Endodermal cell (in vitro differentiated cells): ENCODE data around the gene MDH2. TPM values are rescaled to one million over a fixed set of nuclear protein-coding genes. Genes with fewer than 3 reads are reported as not detected.

ENCODE experiments used
- DNase-seq: peaks from one replicate; pipeline ENCODE4 v3.0.0-alpha.2; 2017
- H3K27ac ChIP-seq: 2 replicates; pipeline ENCODE4 v1.5.1; 2013; ENCODE audit warnings: mild to moderate bottlenecking, low read depth, low read length, moderate library complexity
- H3K27me3 ChIP-seq: 2 replicates; pipeline ENCODE4 v1.6.1; 2013; ENCODE audit warnings: mild to moderate bottlenecking, low read length, moderate library complexity; ENCODE audit not compliant: insufficient read depth, control insufficient read depth, poor library complexity, severe bottlenecking
- H3K36me3 ChIP-seq: 2 replicates; pipeline ENCODE4 v1.7.0; 2013; ENCODE audit warnings: mild to moderate bottlenecking, low read length, moderate library complexity; ENCODE audit not compliant: control insufficient read depth, insufficient read depth
- H3K4me1 ChIP-seq: one replicate; pipeline ENCODE4 v1.7.0; 2013; ENCODE audit warnings: low read length; ENCODE audit not compliant: control insufficient read depth, insufficient read depth
- H3K4me3 ChIP-seq: 2 replicates; pipeline ENCODE4 v1.5.1; 2013; ENCODE audit warnings: mild to moderate bottlenecking, low read length, moderate library complexity
- H3K9ac ChIP-seq: 2 replicates; pipeline ENCODE4 v1.6.1; 2013; ENCODE audit warnings: mild to moderate bottlenecking, low read length, moderate library complexity; ENCODE audit not compliant: poor library complexity, severe bottlenecking; ENCODE audit errors: extremely low read depth
- H3K9me3 ChIP-seq: 2 replicates; pipeline ENCODE4 v1.6.1; 2013; ENCODE audit warnings: mild to moderate bottlenecking, low read length, moderate library complexity; ENCODE audit not compliant: control insufficient read depth
- H3K27ac Mint-ChIP-seq: 2 replicates; pipeline ENCODE4 v1.8.0; 2020; ENCODE audit warnings: mixed read lengths
- H3K27me3 Mint-ChIP-seq: 2 replicates; pipeline ENCODE4 v1.8.0; 2021; ENCODE audit warnings: mild to moderate bottlenecking, mixed read lengths; ENCODE audit not compliant: insufficient read depth
- H3K36me3 Mint-ChIP-seq: 2 replicates; pipeline ENCODE4 v1.8.0; 2020; ENCODE audit warnings: low read depth, mixed read lengths
- H3K4me1 Mint-ChIP-seq: 2 replicates; pipeline ENCODE4 v1.8.0; 2020; ENCODE audit warnings: mixed read lengths
- H3K4me3 Mint-ChIP-seq: 2 replicates; pipeline ENCODE4 v1.8.0; 2020; ENCODE audit warnings: mild to moderate bottlenecking, moderate library complexity, mixed read lengths
- H3K9me3 Mint-ChIP-seq: 2 replicates; pipeline ENCODE4 v1.8.0; 2020; ENCODE audit warnings: mild to moderate bottlenecking, mixed read lengths
- CTCF ChIP-seq: fragments of 200-600 bp; sonication (generic); conservative IDR thresholded peaks from 2 replicates; pipeline ENCODE4 v1.5.0; 2021; ENCODE audit warnings: antibody characterized with exemption, mild to moderate bottlenecking
- WGBS, 2 experiments: methylation state at CpG; one replicate each; pipeline versions ENCODE4 v1.1.5 to v1.1.7; 2013; ENCODE audit warnings: missing lambda C conversion rate in 2 of 2, mixed read lengths in 1 of 2; ENCODE audit not compliant: insufficient coverage in 1 of 2, insufficient read length in 1 of 2; 5-methylcytosine and 5-hydroxymethylcytosine counted together
- total RNA-seq, 2 donors: library from RNA; stranded (reverse); fragmentation: NEBNext Ultra II Directional in 1 of 2; extraction: Animal tissue kit (Norgen Biotek cat#: 25700) in 1 of 2; gene quantifications; 2 replicates in 1 of 2; 3 replicates in 1 of 2; pipeline ENCODE4 v1.2.1, GENCODE V29; 2021

MDH2 gene
- total RNA-seq, 2 donors from 2014 or later, result 211 to 253 TPM

- H3K4me1 ChIP-seq, result no peaks in the 10 kb centered on the region
- TF ChIP-seq CTCF, result peak; percentile 73
- no peaks in the 10 kb centered on the region for H3K9me3 ChIP-seq
- 67 to 72% methylated on average over 3 to 8 of the region's 8 CpGs for WGBS, 2 experiments
- H3K4me3 ChIP-seq, result no peak overlapping the region
- no peaks in the 10 kb centered on the region for H3K4me1 Mint-ChIP-seq
- H3K9ac ChIP-seq, result no peak overlapping the region
- H3K36me3 Mint-ChIP-seq, result peaks cover 31% of the 10 kb centered on the region
- no peak overlapping the region for H3K27ac ChIP-seq
- H3K27ac Mint-ChIP-seq, result peak overlapping the region; percentile 44
- DNase-seq, result peak; percentile 83
- H3K9me3 Mint-ChIP-seq, result no peaks in the 10 kb centered on the region
- peaks cover 23% of the 10 kb centered on the region for H3K36me3 ChIP-seq
- H3K27me3 Mint-ChIP-seq, result no peaks in the 10 kb centered on the region
- H3K4me3 Mint-ChIP-seq, result no peak overlapping the region
- no peaks in the 10 kb centered on the region for H3K27me3 ChIP-seq
Observed at GRCh38 chr7:76069238-76069638, 21.3 kb downstream of the MDH2 start.

DNA sequence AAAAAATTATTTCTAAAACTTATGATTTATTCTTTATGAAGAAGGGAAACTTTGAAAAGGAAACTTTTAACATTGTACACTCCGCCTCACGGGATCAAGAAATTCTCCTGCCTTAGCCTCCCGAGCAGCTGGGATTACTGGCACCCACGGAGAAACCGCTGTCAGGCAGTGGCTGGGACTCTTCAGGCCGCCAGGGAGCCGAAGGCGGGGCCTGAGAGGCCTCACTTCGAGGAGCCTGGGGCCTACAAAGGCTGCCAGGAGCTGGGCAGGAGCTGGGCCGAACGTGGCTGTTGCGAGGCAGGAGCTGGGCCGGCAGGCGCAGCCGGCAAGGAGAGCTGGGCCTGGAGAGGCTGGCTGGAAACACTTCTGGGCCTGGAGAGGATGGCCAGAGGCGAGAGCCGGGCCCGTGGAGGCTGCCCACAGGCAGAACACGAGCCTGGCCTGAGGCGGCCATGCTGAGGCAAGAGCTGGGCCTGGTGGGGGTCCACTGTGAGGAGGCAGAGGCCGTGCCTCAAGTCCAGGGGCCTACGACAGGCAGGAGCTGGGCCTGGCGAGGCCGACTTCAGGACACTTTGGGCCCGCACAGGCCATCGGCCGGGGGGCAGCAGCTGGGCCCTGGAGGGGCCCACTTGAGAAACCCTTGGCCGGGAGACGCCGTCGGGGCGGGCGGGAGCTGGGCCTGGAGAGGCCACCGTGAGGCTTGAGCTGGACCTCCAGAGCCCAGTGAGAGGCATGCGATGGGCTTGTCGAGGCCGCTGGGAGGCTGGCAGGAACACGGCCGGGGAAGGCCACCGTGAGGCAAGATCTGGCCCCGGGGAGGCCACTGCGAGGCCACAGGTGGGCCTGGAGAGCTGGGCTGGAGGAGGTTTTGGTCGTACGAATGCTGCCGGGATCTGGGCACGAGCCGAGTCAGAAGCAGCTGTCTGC is 23.7 kb downstream of the MDH2 start:
- Histone ChIP-seq H3K4me3 (no peak overlapping the region), H3K9ac (no peak overlapping the region), H3K27ac (no peak overlapping the region), H3K27me3 (no peaks in the 10 kb centered on the region), H3K36me3 (peaks cover under 1% of the 10 kb centered on the region), H3K9me3 (no peaks in the 10 kb centered on the region), H3K4me1 (no peaks in the 10 kb centered on the region)
- DNase-seq, result peak; percentile 67
- Mint-ChIP-seq H3K9me3 (peaks cover 2% of the 10 kb centered on the region), H3K4me1 (no peaks in the 10 kb centered on the region), H3K36me3 (peaks cover 10% of the 10 kb centered on the region), H3K4me3 (no peak overlapping the region), H3K27me3 (no peaks in the 10 kb centered on the region), H3K27ac (no peak overlapping the region)
- TF ChIP-seq CTCF, result no peak
- 92% methylated on average over 22 to 47 of the region's 47 CpGs for WGBS, 2 experiments

DNA sequence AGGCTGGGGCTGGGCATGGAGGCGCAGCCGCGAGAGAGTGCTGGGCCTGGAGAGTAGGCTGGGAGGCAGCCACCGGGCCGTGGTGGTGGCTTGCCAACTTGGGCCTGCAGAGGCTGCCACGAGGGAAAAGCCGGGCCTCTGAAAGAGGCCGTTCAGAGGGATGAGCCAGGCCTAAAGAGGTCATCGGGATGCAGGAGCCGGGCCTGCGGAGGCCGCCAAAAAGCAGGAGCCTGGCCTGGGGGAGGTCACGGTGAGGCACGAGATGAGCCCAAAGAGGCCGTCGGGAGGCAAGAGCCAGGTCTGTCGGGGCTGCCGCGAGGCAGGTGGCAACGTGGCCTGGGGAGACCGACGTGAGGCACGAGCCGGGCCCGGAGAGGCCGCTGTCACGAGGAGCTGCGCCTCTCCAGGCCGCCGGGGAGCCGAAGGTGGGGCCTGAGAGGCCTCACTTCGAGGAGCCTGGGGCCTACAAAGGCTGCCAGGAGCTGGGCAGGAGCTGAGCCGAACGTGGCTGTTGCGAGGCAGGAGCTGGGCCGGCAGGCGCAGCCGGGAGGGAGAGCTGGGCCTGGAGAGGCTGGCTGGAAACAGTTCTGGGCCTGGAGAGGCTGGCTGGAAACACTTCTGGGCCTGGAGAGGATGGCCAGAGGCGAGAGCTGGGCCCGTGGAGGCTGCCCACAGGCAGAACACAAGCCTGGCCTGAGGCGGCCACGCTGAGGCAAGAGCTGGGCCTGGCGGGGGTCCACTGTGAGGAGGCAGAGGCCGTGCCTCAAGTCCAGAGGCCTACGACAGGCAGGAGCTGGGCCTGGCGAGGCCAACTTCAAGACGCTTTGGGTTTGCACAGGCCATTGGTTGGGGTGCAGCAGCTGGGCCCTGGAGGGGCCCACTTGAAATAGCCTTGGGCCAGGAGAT is 24.6 kb downstream of the MDH2 start:
- peaks cover 2% of the 10 kb centered on the region for H3K9me3 Mint-ChIP-seq
- H3K4me1 Mint-ChIP-seq, result no peaks in the 10 kb centered on the region
- no peaks in the 10 kb centered on the region for H3K27me3 ChIP-seq
- H3K4me1 ChIP-seq, result no peaks in the 10 kb centered on the region
- WGBS, 2 experiments, result 93 to 94% methylated on average over 25 to 47 of the region's 47 CpGs
- H3K27ac Mint-ChIP-seq, result no peak overlapping the region
- H3K9ac ChIP-seq, result no peak overlapping the region
- no peaks in the 10 kb centered on the region for H3K36me3 ChIP-seq
- no peaks in the 10 kb centered on the region for H3K9me3 ChIP-seq
- H3K27ac ChIP-seq, result no peak overlapping the region
- no peak overlapping the region for H3K4me3 Mint-ChIP-seq
- DNase-seq, result no peak
- peaks cover 6% of the 10 kb centered on the region for H3K36me3 Mint-ChIP-seq
- TF ChIP-seq CTCF, result no peak
- H3K4me3 ChIP-seq, result no peak overlapping the region
- no peaks in the 10 kb centered on the region for H3K27me3 Mint-ChIP-seq
